LNCaP clone FGC (cell line): Measurements from ENCODE around the gene RPS17.
A peak's percentile ranks its signal among the peaks of the same experiment; 100 is the strongest.

Experiments used
- DNase-seq: peaks from one replicate; pipeline ENCODE4 v3.0.0-alpha.2; 2011; ENCODE audit warnings: low read depth
- H3K4me3 ChIP-seq: 2 replicates; pipeline ENCODE4 v1.5.1; 2011; ENCODE audit warnings: mild to moderate bottlenecking, low read depth, low read length, control low read depth
- CTCF ChIP-seq: IDR thresholded peaks from 2 replicates; pipeline ENCODE4 v1.5.1; 2012; ENCODE audit warnings: mild to moderate bottlenecking; ENCODE audit not compliant: control insufficient read depth, insufficient read depth; ENCODE audit errors: extremely low read depth

Gene RPS17

DNA sequence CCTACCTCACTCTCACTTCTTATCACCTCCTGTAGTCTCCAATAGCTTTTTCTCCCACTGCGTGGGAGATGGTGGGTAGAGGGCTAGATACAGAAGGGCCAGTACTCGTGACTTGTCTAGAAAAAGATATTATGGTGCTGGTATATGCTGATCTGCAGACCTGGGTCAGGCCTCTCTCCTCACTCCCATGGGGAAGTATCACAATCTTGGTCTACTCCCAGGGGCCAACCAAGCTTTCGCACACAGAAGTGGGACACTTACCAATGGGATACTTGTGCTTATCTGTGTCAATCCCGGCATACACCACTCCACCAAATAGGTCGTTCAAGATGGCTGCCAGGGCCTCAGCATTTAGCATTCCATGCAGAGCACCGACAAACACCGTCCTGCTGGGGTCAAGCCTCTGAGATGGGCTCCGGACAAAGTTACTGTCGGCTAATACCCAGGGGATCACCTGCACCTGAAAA is 9.0 kb upstream of the RPS17 start:
- TF ChIP-seq CTCF = no peak
- no peak for DNase-seq
- no peak overlapping the region for H3K4me3 ChIP-seq

- no peak overlapping the region for H3K4me3 ChIP-seq
- no peak for DNase-seq
- no peak for TF ChIP-seq CTCF
These were observed 8.4 kb upstream of the RPS17 start for GRCh38 chr15:82548700-82549099.

DNA sequence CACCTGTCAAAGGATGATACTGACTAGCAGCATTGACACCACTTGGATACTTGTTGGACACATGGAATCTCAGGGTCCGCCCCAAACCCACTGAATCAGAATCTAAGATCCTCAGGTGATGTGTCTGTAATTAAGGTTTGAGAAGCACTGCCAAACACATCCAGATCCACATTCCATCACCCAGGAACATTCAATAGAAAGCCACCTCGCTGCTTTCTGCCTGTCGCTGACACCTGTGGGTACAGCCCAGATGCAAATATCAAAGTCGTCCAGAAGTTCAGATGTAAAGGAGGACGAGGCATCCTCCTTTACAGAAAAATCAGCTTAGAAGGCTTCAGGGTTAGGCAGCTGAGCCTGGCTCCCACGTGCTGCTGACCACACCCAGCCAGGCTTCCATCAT is 5.2 kb upstream of the RPS17 start:
- no peak overlapping the region for H3K4me3 ChIP-seq
- no peak for DNase-seq
- TF ChIP-seq CTCF = no peak

DNA sequence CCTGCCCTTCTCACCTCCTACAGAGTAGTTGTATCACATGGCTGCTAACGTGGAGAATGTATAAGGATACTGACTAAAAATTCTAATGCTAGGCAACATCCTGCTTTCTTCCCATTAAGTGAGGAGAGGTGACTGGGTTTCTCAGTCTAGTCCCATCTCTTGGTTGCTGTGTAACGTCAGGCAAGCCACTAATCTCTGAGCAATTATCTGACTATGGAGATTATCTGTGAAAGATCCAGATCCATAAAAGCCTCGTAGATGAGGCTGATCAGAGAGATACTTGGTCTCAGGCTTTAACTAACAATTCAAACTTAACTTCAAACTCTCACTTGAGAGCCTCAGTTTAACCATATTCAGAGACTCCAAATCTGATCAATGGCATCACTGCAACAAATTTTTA is 4.7 kb upstream of the RPS17 start:
- no peak for DNase-seq
- TF ChIP-seq CTCF = no peak

GRCh38 chr15:82544431-82544830 is 4.2 kb upstream of the RPS17 start:
- DNase-seq = no peak
- H3K4me3 ChIP-seq = no peak overlapping the region
- no peak for TF ChIP-seq CTCF

More for the DNA sequence above, 4.7 kb upstream of the RPS17 start:
- H3K4me3 ChIP-seq = no peak overlapping the region

GRCh38 chr15:82543160-82543559 is 2.9 kb upstream of the RPS17 start:
- no peak for DNase-seq
- TF ChIP-seq CTCF = no peak
- no peak overlapping the region for H3K4me3 ChIP-seq

DNA sequence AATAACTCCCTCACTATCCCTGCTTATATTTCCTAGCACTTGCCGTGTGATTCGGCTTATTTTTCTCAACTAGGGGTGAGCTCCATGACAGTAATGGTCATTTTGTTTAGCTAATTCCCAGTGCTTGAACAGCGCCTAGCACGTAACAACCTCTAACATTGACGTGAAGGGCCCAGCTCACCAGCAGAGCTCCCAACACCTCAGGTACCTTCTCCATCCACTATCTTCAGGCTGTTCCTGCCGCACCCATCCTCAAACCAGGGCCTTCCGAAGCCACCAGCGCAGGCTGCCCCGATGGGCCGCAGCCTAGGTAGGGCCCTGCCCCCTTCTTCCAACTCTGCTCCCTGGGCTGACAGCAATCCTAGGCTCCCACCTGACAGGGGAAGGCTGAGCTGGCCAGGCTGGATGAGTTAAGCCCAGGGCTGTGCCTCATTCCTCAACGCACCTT is 751 bp upstream of the RPS17 start:
- no peak for TF ChIP-seq CTCF
- no peak for DNase-seq
- H3K4me3 ChIP-seq = peak overlapping the region; percentile 91
